HG03469 (cell line): Measurements from ENCODE around the gene PIP4K2A.
"Not testable (repeated sequence)": the region's sequence is repeated elsewhere in the genome, so short reads cannot be mapped to it uniquely, and the experiment has no call there.

Experiments
- ATAC-seq: cut with Tn5 transposase; IDR thresholded peaks from one replicate; pipeline ENCODE4 v1.9.1; 2021; ENCODE audit warnings: mild to moderate bottlenecking, moderate library complexity, moderate number of reproducible peaks; ENCODE audit not compliant: unreplicated experiment

The PIP4K2A gene

DNA sequence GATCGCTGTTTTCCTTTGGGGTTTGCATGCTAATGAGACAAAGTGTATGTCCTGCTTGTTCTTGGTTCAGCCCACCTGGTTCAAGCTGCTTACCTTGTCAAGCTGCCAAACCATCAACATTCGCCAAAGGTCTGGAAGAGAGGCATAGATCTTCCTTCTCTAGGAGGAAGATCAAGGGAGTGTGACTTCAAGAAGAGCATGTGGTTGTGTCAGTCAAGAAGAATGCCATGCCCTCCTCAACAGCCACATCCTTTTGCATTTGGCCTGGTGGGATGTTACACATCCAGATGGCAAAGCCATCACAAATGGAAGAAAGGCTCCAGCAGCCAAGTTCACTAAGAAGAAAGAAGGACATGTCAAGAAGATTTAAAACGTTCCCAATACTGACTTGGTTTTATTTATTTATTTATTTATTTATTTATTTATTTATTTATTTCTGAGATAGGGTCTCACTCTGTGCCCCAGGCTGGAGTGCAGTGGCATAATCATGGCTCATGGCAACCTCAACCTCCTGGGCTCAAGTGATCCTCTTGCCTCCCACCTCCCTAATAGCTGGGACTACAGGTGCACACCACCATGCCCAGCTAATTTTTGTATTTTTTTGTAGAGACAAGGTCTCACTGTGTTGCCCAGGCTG is 5.1 kb upstream of the PIP4K2A start:
- no peak for ATAC-seq

GRCh38 chr10:22718659-22719058 is 4.3 kb upstream of the PIP4K2A start:
- not testable (repeated sequence) for ATAC-seq

DNA sequence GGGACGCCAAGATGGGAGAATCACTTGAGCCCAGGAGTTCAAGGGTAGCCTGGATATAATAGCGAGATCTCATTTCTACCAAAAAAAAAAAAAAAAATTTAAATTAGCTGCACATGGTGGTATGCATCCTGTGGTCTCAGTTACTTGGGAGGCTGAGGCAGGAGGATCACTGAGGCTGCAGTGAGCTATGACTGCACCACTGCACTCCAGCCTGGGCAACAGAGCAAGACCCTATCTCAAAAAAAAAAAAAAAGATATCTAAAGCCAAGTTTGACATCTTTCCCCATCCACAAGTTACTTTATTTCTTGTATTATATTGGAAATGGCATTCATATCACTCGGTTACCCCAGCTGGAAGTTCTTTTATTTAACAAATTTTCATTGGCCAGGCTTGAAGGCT is 3.4 kb upstream of the PIP4K2A start:
- no peak for ATAC-seq

GRCh38 chr10:22716943-22717342 is 2.6 kb upstream of the PIP4K2A start:
- no peak for ATAC-seq

DNA sequence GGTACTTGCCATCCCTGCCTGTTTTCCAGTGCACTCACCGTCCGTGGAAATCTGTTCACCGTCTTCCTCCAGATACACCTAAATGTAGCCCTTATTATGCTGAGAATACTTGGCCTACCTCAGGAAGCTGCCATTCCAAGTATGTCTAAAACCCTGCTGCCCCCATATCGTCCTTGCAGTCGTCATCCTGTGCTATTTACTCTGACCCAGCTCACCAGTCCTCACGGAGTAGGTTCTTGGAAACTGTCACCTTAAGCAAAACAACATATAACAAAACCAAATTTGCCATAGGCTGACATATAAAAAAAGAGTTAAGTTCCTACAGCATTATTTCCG is 880 bp upstream of the PIP4K2A start:
- ATAC-seq: no peak

- ATAC-seq: peak; percentile 0
Observed at GRCh38 chr10:22713853-22714478, 412 bp downstream of the PIP4K2A start.

- ATAC-seq: no peak
Observed at GRCh38 chr10:22712956-22713852, 1.2 kb downstream of the PIP4K2A start.

- ATAC-seq: no peak
Observed at GRCh38 chr10:22712211-22712955, 2.0 kb downstream of the PIP4K2A start.

DNA sequence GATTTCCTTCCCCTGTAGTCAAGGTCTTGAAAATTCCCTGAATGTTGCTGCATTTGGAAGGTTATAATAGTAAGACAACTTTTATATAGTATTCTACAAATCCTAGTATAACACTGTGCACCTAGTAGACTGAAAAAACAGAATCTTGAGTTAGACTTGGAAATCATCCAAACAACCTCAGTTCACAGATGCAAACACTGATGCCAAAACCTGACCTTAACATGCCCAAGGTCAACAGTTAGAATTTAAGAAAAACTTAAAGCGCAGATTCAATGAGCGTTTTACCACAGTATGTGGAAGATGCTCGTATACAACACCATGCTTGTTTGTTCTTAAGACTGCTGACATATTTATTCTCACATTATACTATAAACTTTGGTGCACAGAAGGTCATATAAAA is 3.0 kb downstream of the PIP4K2A start:
- no peak for ATAC-seq

DNA sequence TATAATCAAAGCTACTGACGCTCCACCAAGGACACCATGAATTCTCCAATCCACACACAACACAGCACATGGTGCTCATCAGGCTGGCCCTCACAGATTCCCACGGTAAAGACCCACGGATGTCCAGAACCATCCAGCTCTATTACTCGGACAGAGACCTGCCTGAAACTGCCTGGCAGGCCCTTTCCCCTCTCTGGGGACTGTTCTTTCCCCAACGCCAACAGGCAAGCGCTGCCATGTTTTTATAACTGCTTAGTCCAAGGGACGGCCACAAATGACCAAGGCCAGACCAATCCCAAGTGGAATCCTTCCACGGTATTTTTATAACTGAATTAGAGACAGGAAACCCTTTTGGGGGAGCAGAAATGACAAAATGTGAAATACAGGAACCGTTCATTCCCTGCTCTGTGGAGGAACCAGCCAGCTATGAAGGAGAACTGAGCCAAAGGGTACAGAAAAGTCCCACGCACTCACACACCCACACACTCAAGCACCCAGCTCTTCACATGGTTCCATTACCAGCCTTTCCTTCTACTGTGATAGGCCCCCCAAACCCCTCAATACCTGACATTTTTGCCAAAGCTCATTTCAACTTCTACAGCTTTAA is 4.1 kb downstream of the PIP4K2A start:
- no peak for ATAC-seq

GRCh38 chr10:22708772-22709171 is 5.6 kb downstream of the PIP4K2A start:
- ATAC-seq: no peak

DNA sequence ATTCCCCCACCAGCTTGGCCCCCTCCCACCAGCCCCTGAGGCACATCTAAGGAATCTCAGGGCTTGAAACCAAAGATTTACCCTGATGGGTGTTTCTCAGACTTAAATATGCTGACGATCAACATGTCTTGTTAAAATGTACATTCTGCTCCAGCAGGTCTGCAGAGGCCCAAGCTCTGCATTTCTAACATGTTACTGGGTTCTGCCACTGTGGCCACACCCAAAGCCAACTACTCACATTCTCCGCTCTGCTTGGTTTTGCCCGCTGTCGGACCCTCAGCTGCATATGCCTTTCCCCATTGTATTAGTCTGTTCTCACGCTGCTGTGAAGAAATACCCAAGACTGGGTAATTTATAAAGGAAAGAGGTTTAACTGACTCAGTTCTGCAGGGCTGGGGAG is 8.9 kb downstream of the PIP4K2A start:
- no peak for ATAC-seq

GRCh38 chr10:22704942-22705341 is 9.4 kb downstream of the PIP4K2A start:
- ATAC-seq: no peak

GRCh38 chr10:22704471-22704911 is 9.9 kb downstream of the PIP4K2A start:
- no peak for ATAC-seq

GRCh38 chr10:22702348-22702747 is 12.0 kb downstream of the PIP4K2A start:
- no peak for ATAC-seq

GRCh38 chr10:22701132-22701826 is 13.1 kb downstream of the PIP4K2A start:
- no peak for ATAC-seq

GRCh38 chr10:22700489-22700888 is 13.9 kb downstream of the PIP4K2A start:
- no peak for ATAC-seq

DNA sequence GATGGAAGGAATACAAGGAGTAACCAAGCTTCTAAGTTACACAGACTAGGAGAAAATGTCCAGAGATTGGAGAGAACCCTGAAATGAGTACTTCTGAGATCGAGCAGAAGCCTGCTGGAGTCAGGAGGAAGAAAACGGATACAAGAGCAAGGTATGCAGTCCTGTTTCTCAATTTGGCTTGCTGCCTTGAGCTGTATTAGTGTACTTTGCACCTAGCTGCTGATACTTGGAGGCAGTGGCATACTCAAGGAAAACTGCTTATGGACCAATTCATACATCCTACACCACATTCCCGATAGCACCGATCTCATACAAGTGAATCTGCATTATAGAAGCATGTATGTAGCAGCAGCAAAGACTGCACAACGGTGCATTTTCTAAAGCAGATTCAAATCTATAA is 14.4 kb downstream of the PIP4K2A start:
- ATAC-seq: no peak

DNA sequence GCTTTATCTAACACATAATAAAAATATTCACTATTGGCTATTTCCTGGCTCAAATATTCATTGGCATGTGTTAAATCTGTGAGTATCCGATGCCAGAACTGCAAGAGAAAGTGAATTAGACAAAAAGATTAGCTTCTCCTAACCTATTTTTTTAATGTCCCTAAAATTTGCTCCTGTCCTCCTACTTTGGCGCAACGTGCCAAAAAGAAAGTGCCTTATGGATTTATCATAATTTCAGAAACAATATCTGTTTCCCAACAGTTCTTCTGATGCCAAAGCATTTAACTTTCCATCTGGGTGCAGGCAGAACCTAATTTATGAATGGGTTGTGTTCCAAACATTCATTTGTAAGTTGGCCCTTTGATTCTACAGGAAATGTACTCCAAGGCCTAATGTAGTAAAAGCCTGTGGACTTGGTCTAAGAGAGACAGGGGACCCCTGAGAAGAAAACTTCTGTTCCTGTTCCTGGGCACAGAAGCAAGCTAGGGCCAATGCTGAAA is 15.4 kb downstream of the PIP4K2A start:
- no peak for ATAC-seq

DNA sequence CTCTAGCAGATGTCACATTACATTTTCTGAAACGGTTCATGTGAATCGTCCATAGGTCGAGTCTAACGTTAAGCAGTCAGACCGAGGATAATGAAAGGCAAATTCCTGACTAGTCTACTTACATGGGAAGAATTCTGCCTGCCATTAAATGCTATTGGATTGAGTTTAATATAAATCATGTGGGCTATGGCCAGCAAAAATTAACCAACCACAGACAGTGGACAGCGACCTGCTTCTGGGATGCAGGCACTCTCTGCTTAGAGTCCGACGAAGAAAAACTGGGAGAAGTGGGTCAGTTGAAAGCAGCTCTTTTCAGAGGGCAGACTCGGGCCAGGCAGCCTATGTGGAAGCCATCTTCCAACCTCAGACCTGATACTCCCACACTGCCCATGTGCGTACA is 16.6 kb downstream of the PIP4K2A start:
- no peak for ATAC-seq
